NCI-H1048 (cell line): Measurements from ENCODE around the gene GMDS.

ENCODE experiments used
- DNase-seq: peaks from one replicate; lab custom pipeline; 2025; lab: John Stamatoyannopoulos, UW

GMDS gene

GRCh38 chr6:1738558-1739081, 506.8 kb downstream of the GMDS start:
- no peak for DNase-seq

- no peak for DNase-seq
Measured at GRCh38 chr6:1737463-1738311, 507.7 kb downstream of the GMDS start.

- no peak for DNase-seq
Measured at GRCh38 chr6:1736346-1737105, 508.9 kb downstream of the GMDS start.

GRCh38 chr6:1735239-1735803, 510.1 kb downstream of the GMDS start:
- DNase-seq = no peak

GRCh38 chr6:1730882-1731281, 514.5 kb downstream of the GMDS start:
- no peak for DNase-seq

- DNase-seq = no peak
Measured at GRCh38 chr6:1729750-1730140, 515.7 kb downstream of the GMDS start.

- no peak for DNase-seq
Measured at GRCh38 chr6:1729133-1729749, 516.2 kb downstream of the GMDS start.

- DNase-seq = no peak
Measured at GRCh38 chr6:1726341-1726768, 519.0 kb downstream of the GMDS start.

- DNase-seq = peak; percentile 30
Measured at GRCh38 chr6:1724616-1725015, 520.8 kb downstream of the GMDS start.

GRCh38 chr6:1724124-1724523, 521.3 kb downstream of the GMDS start:
- DNase-seq = no peak

- no peak for DNase-seq
Measured at GRCh38 chr6:1722801-1723200, 522.6 kb downstream of the GMDS start.

GRCh38 chr6:1720620-1721322, 524.6 kb downstream of the GMDS start:
- no peak for DNase-seq

- DNase-seq = no peak
Measured at GRCh38 chr6:1719922-1720321, 525.5 kb downstream of the GMDS start.

- no peak for DNase-seq
Measured at GRCh38 chr6:1716868-1717267, 528.5 kb downstream of the GMDS start.

- no peak for DNase-seq
Measured at GRCh38 chr6:1716396-1716795, 529.0 kb downstream of the GMDS start.

- DNase-seq = no peak
Measured at GRCh38 chr6:1715336-1715735, 530.1 kb downstream of the GMDS start.

- DNase-seq = no peak
Measured at GRCh38 chr6:1714654-1715053, 530.8 kb downstream of the GMDS start.

- DNase-seq = no peak
Measured at GRCh38 chr6:1713016-1713600, 532.3 kb downstream of the GMDS start.

- DNase-seq = no peak
Measured at GRCh38 chr6:1712451-1712850, 533.0 kb downstream of the GMDS start.

- no peak for DNase-seq
Measured at GRCh38 chr6:1711136-1711535, 534.3 kb downstream of the GMDS start.

GRCh38 chr6:1709234-1709641, 536.2 kb downstream of the GMDS start:
- DNase-seq = no peak
